ENCODE results near the gene SINHCAF. TPM values are rescaled to one million over a fixed set of nuclear protein-coding genes. Genes with fewer than 3 reads are reported as not detected.

SINHCAF gene
- total RNA-seq, 1 donor from 2014 or later, result 93.2 TPM

GRCh38 chr12:31234955-31235867 lies 90.7 kb downstream of the SINHCAF start:
- no peak for DNase-seq (ENCODE audit: extremely low read depth, low read depth, low spot score)

- DNase-seq (ENCODE audit: extremely low read depth, low read depth, low spot score), result no peak
Measured at GRCh38 chr12:31234053-31234840, 91.7 kb downstream of the SINHCAF start.

GRCh38 chr12:31233061-31233730 lies 92.8 kb downstream of the SINHCAF start:
- DNase-seq (ENCODE audit: extremely low read depth, low read depth, low spot score), result no peak

GRCh38 chr12:31232361-31232965 lies 93.5 kb downstream of the SINHCAF start:
- no peak for DNase-seq (ENCODE audit: extremely low read depth, low read depth, low spot score)

GRCh38 chr12:31231611-31232360 lies 94.2 kb downstream of the SINHCAF start:
- no peak for DNase-seq (ENCODE audit: extremely low read depth, low read depth, low spot score)
